HepG2 (cell line): Measurements from ENCODE around the gene SYMPK.

Experiments
- EEA1 ChIP-seq: sonication (generic); formaldehyde crosslinking; IDR thresholded peaks from 2 replicates; pipeline ENCODE4 v1.5.1; 2020; ENCODE audit warnings: mild to moderate bottlenecking, missing genetic modification reagents, borderline replicate concordance
- EED ChIP-seq: sonication (generic); formaldehyde crosslinking; IDR thresholded peaks from 2 replicates; pipeline ENCODE4 v1.5.0; 2020; ENCODE audit warnings: mild to moderate bottlenecking, missing genetic modification reagents
- EP300 ChIP-seq, 3 experiments: sonication (generic) in 1 of 3; formaldehyde crosslinking in 1 of 3; IDR thresholded peaks; 2 replicates each; pipeline versions ENCODE4 v1.5.1 to v1.6.1; 2011 to 2020; ENCODE audit warnings: low read depth in 2 of 3, low read length in 2 of 3, borderline replicate concordance in 1 of 3, improper control_type of control experiment in 1 of 3, mild to moderate bottlenecking in 1 of 3, missing genetic modification reagents in 1 of 3, moderate library complexity in 1 of 3
- EZH2 ChIP-seq: conservative IDR thresholded peaks from 2 replicates; pipeline ENCODE4 v1.6.1; 2012; ENCODE audit warnings: mild to moderate bottlenecking, low read depth, low read length, moderate library complexity
- HDAC1 ChIP-seq: sonication (generic); formaldehyde crosslinking; IDR thresholded peaks from 2 replicates; pipeline ENCODE4 v1.5.1; 2020; ENCODE audit warnings: mild to moderate bottlenecking, missing genetic modification reagents
- KMT2A ChIP-seq: sonication (generic); formaldehyde crosslinking; IDR thresholded peaks from 2 replicates; pipeline ENCODE4 v1.4.0; 2020; ENCODE audit warnings: missing genetic modification reagents
- MAZ ChIP-seq, 2 experiments: sonication (generic) in 1 of 2; formaldehyde crosslinking in 1 of 2; IDR thresholded peaks; 2 replicates each; pipeline versions ENCODE4 v1.5.0 to v1.6.1; 2012 to 2020; ENCODE audit warnings: low read depth in 2 of 2, mild to moderate bottlenecking in 2 of 2, borderline replicate concordance in 1 of 2, improper control_type of control experiment in 1 of 2, low read length in 1 of 2, missing genetic modification reagents in 1 of 2, moderate library complexity in 1 of 2
- NCOR1 ChIP-seq: fragments of 200-600 bp; sonication (generic); IDR thresholded peaks from 2 replicates; pipeline ENCODE4 v1.7.0; 2017; ENCODE audit warnings: antibody characterized with exemption, low read length, borderline replicate concordance
- PAF1 ChIP-seq: IDR thresholded peaks from 2 replicates; pipeline ENCODE4 v1.6.1; 2016; ENCODE audit warnings: missing genetic modification reagents, missing compliant biosample characterization
- POLR2AphosphoS5 ChIP-seq: IDR thresholded peaks from 2 replicates; pipeline ENCODE4 v1.6.1; 2012; ENCODE audit warnings: low read depth, low read length
- PTBP1 ChIP-seq: fragments of 200-400 bp; formaldehyde crosslinking; IDR thresholded peaks from 2 replicates; pipeline ENCODE4 v1.6.1; 2018; ENCODE audit warnings: low read length, low read depth; ENCODE audit not compliant: poor library complexity, severe bottlenecking
- SRF ChIP-seq: IDR thresholded peaks from 2 replicates; pipeline ENCODE4 v1.6.1; 2011; ENCODE audit warnings: mild to moderate bottlenecking, low read depth, low read length, moderate library complexity
- ZKSCAN1 ChIP-seq: fragments of 150-350 bp; IDR thresholded peaks from 2 replicates; pipeline ENCODE4 v1.6.1; 2014; ENCODE audit warnings: low read length
- ZNF557 ChIP-seq: sonication (generic); formaldehyde crosslinking; IDR thresholded peaks from 2 replicates; pipeline ENCODE4 v1.4.0; 2020; ENCODE audit warnings: missing genetic modification reagents

- TF ChIP-seq POLR2AphosphoS5 (no peak), EEA1 (CRISPR knock-in tag) (no peak), EP300 (IDR thresholded peaks at IDR 0.05; ENCODE audit: low read depth in 2 of 2, low read length in 2 of 2) (no peak), EP300 (CRISPR knock-in tag; IDR thresholded peaks at IDR 0.05; ENCODE audit: borderline replicate concordance) (no peak), HDAC1 (CRISPR knock-in tag) (no peak), PAF1 (no peak), KMT2A (CRISPR knock-in tag) (no peak), NCOR1 (no peak), EZH2 (no peak), PTBP1 (no peak), SRF (no peak), MAZ (IDR thresholded peaks at IDR 0.05; ENCODE audit: borderline replicate concordance, low read depth, low read length) (no peak), MAZ (CRISPR knock-in tag; IDR thresholded peaks at IDR 0.05; ENCODE audit: low read depth) (no peak), ZNF557 (CRISPR knock-in tag) (no peak), EED (CRISPR knock-in tag) (no peak), ZKSCAN1 (no peak)
Measured at GRCh38 chr19:45815481-45816216, 47.3 kb downstream of the SYMPK start.
